Smooth muscle cell of the brain vasculature (primary cell): Measurements from ENCODE around the gene PLIN5.
"Not testable (repeated sequence)": the region's sequence is repeated elsewhere in the genome, so short reads cannot be mapped to it uniquely, and the experiment has no call there.

ENCODE experiments used
- DNase-seq: peaks from one replicate; pipeline ENCODE4 v3.0.0-alpha.2; 2012; ENCODE audit warnings: low read depth, low spot score

The PLIN5 gene

DNA sequence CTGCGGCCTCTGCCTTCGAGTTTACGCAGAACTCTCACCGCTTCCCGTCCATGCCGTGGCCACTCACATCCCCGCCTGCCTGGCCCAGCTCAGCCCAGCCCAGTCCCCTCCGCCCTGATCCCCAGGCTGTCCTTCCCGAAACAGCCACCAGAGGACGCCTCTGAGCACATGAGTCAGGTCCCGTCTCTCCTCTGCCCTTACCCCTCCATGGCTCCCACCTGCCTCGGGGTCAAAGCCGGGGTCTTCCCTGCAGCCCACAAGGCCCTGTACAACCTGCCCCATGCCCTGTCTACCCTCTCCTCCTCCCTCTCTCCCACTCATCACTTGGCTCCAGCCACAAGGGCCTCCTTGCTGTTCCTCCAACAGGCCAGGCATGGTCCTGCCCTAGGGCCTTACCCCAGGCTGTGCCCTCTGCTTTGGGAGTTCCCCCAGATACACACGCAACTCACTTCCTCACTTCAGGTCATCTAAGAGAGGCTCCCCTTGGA, 32.6 kb upstream of the PLIN5 start:
- DNase-seq: no peak

DNA sequence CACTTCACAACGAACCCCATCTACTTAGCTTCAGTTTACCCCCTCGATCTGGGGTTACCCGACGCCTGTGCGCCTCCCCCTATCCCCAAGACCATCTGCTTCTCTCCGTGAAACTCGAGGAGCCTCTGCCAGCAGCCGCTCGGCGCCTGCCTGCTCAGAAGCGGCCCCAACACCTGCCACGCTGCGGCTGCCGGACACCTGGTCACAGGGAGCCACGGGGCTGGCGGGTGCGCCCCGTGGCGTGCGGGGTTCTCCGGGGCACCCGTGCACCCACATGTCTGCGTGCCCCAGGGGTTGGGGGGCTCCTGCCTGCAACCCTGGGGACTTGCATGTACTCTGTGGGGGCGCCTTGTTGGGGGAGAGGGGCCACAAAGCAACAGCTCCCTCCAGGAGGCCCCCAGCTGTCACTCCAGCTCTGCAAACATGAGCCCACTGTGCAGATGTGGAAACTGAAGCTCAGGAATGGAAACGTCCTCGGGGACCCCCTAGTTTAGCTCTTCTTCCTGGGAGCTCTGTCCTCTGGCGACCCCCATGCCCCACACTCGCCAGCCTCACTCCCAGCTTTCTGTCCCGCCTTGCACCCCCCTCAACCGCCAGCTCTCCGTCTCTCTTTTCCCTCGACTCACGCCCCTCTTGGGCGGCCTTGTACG, 31.5 kb upstream of the PLIN5 start:
- no peak for DNase-seq

DNA sequence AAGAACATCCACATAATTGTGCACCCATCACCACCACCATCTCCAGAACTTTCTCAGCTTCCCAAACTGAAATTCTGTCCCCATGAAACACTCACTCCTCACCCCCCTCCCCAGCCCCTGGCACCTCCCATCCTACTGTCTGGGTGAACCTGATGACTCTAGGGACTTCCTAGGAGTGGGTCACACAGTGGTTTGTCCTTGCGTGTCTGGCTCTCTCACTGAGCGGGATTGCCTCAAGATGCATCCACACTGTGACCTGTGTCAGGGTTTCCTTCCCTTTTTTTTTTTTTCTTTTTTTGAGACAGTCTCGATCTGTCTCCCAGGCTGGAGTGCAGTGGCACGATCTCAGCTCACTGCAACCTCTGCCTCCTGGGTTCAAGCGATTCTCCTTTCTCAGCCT, 28.5 kb upstream of the PLIN5 start:
- DNase-seq: not testable (repeated sequence)

DNA sequence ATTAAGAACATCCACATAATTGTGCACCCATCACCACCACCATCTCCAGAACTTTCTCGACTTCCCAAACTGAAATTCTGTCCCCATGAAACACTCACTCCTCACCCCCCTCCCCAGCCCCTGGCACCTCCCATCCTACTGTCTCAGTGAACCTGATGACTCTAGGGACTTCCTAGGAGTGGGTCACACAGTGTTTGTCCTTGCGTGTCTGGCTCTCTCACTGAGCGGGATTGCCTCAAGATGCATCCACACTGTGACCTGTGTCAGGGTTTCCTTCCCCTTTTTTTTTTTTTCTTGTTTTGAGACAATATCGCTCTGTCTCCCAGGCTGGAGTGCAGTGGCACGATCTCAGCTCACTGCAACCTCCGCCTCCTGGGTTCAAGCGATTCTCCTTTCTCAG, 27.1 kb upstream of the PLIN5 start:
- DNase-seq: not testable (repeated sequence)

DNA sequence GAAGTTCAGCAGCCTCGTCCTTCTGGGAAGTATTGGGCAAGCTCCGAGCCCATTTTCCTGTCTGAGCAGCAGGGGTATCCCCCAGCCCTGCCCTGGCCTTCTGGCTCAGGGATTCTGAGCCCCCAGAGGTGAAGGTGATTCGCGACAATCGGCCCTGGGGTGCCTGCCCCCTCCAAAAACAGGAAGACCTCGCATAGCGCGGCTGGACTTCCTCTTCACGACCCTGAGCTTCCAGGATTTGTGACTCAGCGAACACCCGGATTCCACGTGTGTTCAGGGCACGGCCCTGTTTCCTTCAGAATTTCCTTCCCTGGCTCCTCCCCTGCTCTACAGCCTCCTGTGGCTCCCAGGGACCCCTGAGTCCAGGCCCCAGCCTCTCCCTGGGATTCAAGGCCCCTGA, 24.5 kb upstream of the PLIN5 start, which contains the start of gene SEMA6B:
TSS of gene SEMA6B (minus strand) at position 116 of the 400 bp plus-strand sequence. CDS start 1,227 bp downstream, outside the sequence.
- no peak for DNase-seq

DNA sequence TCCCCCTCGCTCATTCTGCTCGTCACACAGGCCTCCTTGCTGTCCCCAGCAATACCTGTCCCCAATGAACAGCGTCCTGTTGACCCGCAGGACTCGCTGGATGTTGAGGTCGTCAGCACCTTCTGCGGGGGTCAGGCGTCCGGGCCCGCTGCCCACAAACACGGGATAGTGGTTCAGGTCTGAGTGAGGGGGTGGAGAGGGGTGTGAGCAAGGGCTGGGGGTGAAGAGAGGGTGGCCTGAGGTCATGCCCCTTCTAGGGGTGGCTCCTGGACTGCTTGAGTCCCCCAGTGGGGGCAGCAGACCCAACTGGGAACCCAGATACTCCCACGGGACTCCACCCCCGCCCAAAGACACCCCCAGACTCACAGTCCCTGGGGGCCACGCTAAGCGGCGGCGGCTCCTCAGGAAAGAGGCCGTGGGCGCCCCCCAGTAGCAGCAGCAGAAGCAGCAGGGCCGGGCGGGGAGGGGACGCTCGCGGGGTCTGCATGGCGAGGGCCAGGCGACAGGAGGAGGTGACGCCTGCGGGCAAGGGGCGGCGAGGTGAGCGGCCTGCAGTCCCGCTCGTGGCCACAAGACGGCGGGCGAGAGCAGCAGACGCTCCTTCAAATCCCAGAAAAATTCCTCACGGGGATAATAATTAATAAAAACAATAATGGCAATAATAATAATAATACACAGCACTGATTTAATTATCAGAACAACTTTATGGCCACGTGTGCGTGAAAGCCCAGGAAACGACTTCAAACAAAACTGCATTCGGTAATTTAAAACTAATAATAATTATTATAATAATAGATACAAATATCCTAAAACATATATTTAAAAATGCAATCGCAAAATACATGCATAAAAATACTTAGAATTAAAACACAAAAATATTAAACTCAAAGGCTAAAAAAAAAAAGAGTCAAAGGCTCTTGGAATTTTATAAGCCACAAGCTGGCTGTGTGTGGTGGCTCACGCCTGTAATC, 23.2 kb upstream of the PLIN5 start:
- no peak for DNase-seq

DNA sequence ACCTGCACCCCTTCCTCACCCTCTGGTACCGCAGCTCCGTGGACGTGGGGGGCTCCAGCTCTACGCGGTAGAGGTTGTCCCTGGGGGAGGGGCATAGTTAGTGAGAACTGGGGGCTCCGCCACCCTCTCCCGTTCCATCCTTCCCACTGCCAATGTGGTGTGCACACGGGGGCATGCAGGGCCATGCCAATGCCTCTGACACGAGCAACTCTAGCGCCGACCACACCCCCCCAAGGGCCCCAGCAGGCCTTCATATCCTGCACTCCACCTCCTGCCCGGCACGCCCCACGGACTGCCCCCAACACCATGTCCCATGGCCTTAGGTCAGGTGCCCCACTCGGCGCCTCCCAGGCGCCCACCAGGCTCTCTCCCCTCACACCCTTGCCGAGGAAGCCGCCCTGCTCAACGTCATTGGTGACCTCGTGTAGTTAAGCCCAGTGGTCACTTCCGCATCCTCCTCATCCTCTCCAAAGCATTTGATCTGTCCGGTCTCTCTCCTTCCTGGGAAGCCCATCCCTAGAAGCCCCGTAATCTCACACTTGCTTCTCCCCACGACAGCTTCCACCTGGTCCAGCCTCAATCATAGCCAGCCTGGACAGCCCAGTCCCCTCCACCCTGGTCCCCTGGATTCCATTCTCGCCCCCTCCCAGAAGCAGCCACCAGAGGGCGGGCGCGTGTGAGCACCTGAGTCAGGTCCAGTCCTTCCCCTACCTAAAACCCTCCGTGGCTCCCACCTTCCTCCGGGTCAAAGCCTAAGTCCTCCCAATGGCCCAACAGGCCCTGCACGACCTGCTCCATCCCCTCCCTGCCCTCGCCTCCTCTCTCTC, 22.3 kb upstream of the PLIN5 start:
- DNase-seq: no peak

DNA sequence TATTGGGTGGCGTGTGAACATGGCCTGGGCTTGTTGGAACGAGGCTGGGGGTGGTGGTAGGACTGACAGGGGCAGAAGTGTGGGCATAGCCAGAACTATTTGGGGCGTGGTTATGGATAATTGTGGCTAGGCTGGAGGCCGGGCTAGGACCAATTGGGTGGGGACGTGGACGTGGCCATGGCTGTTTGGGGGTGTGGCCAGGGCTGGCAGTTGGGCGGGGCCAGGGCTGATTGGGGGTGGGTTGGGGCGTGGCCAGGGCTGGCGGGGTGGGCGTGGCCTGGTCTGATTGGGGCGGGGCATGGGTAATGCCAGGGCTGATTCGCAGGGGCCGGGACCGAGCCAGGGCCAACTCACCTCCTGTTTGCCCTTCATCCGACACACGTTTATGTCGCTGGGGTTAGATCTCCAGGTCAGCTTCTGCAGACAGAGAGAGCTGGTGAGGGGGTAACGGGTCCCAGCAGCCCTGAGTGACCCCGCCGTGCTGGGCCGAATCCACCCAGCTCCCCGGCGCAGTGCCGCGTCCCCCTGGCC, 21.6 kb upstream of the PLIN5 start:
- DNase-seq: no peak

DNA sequence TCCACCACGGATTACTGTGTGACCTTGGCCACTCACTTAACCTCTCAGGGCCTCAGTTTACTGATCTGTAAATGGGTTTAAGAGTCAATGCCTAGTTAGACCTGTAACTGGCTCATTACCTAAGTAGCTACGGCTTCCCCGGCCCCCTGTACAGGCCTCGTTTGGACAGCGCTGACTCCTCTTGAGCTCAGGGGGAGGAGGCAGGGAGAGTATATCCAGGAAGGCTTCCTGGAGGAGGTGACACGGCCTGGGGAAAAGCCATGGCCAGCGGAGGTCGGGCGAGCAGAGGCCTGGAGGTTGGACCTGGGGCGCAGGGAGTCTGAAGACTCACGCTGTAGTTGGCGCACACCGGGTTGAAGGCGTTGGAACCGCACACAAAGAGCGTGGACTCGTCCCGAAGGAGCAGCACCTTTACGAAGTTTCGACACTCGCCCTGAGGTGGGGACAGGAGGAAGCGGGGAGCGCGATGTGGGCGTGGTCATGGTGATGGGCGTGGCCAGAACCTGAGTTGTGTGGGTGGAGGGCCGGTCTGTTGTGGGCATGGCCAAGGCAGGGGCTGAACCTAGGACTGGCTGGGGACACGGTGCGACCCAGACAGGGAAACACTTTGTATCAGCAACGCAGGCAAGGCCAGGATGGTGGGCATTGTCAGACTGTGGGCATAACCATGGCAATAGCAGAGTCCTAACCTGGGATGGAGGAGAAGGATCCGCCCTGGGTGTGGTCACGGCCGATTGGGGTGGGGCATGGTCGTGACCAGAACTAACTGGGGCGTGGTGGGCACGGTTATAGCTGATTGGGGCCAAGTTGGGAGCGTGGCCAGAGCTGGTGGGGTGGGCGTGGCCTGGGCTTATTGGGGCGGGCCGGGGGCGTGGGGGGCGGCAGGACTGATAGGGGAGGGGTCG, 20.9 kb upstream of the PLIN5 start:
- DNase-seq: no peak

DNA sequence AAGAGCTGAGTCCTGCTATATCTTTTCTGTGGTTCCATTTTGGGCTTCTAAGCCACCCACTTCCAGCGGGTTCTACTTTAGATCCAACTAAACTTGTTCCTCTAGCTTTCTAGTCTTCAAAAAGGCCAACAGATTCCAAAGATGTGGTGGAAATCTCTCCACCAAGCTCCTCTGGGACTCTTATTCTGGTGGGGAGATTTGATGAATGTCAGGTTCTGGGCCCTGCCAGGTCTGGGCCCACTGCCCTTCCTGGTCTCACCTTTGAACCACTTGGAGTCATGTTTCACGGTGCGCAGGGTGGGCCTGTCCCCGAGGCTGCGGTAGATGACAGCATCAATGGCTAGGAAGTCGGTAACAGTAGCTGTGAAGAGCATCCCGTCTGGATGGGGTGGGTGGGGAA, 19.7 kb upstream of the PLIN5 start:
- no peak for DNase-seq

DNA sequence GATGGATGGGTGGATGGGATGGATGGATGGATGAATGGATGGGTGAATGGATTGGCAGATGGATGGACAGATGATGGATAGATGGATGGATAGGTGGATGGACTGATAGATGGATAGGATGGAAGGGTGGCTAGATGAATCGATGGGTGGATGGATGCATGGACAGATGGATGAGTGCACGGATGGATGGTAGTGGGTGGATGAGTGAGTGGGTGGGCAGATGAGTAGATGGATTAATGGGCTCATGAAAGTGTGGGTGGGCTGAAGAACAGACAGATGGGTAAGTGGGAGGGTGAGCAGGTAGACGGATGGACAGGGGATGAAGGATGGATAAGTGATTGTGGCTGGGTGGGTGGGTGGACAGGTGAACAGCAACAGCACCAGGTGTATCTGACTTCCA, 18.8 kb upstream of the PLIN5 start:
- no peak for DNase-seq

DNA sequence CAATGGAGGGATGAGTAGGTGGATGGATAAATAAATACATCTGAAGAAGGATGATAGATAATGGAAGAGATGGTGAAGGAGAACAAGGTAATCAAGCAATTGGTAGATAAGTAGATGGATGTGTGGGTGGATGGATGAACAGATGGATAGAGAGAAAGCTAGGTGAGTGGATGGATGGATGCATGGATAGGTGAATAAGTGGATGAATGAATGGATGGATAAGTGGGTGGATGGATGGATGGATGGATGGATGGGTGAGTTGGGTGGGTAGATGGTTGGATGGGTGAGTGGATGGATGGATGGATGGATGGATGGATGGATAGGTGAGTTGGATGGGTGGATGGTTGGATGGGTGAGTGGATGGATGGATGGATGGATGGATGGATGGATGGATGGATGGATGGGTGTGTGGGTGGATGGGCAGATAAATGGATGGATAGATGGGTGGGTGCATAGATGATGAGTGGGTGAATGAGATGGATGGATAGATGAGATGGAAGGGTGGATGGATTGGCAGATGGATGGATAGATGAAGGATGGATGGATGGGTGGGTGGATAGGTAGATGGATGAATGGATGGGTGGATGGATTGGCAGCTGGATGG, 18.2 kb upstream of the PLIN5 start:
- DNase-seq: no peak

DNA sequence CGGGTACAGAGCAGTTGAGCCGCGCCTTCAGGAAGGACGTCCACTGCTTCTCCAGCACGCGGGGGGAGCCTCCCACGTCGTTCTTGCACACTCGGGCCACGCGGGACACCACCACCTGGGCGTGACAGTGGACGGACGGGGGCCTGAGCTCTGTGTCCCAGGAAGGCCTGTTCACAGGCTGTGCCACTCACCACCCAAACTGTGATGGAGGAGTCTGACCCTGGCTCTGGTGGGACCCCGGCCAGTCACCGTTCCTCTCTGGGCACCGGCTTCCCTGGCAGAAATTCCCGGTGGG, 17.4 kb upstream of the PLIN5 start:
- no peak for DNase-seq

DNA sequence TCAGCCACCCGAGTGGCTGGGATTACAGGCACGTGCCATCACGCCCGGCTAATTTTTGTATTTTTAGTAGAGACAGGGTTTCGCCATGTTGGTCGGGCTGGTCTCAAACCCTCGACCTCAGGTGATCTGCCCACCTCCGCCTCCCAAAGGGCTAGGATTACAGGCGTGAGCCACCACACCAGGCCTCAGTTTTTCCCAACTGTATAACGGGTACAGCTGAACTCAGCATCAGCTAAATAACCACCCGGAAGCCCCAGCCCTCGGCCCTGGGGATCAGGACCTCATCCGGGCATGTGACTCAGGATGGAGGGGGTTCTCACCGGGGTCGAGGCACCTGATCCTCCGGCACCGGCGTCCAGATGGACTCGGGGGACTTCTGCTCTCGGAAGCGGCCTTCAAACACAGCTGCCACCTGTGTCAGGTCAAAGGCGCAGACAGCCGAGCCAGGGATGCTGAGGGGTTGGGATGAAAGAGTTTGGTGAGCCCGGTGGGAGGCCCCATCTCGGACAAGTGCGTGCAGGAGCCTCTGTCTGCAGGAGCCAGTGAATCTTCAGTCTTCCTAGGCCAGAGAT, 15.5 kb upstream of the PLIN5 start:
- no peak for DNase-seq

DNA sequence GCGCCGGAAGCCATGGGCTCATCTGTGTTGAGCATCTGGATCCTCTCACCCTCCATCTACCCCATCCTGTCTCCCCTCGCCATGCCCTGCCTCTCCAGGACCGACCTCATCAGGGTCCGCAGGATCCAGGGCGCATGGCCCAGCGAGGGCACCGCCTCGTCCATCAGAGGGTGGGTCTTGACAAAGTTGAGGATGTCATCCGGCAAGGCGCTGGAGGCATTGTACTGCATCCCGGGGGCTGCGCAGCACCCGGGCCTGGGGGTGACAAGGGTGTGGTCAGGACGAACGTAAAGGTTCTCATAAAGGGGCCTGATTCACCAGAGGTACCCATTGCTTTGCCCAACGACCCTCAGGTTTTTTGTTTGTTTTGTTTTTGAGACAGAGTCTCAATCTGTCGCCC, 15.0 kb upstream of the PLIN5 start:
- DNase-seq: no peak

DNA sequence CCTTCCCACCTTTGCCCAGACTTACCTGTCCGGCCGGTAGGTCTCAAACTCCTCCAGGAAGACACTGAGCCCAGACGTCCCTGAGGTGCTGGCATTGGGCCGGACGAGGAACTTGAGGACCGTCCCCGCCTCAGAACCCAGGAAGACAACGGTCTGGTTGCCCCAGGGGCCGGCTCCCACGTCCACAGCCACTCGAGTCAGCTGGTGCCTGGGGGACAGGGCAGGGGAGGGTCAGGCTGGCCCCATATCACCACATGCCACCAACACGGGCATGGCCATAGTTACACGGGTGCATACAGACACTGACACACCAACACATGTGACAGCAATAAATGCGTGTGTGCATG, 13.2 kb upstream of the PLIN5 start:
- no peak for DNase-seq

DNA sequence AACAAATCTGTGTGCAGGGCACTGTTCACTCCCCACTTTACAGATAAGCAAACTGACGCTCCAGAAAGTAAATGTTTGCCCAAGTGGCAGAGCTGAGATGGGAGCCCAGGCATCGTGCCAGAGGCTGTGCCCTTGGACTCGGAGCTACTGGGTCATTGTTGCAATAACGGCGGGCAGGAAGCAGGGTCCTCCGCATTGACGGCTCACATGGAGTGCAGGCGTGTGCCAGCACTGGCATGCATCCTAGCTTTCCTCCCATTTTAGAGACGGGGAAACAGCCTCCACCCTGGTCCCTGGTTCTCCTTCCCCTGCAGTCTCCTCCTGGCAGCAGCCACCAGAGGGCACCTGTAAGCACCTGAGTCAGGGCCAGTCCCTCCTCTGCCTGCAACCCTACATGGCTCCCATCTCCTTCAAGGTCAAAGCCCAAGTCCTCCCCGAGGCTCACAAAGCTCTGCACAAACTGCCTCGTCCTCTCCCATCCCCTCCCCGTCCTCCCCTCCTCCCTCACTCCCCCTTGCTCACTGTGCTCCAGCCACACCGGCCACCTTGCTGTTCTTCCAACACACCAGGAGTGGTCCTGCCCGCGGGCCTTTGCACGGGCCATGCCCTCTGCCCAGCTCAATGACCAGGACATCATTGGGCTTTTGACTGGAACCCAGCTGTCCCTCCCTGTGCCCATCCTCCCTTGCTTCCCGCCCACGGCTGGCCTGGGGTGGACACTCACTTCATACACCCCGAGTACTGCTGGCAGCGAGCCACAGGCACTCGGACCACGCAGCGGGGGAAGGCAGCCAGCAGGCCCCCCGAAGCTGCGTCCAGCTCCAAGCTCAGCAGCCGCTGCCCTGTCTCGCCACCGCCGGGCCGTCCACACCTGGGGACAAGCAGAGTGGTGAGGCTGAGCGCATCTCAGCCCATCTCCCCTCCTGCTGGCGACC, 12.5 kb upstream of the PLIN5 start:
- no peak for DNase-seq

DNA sequence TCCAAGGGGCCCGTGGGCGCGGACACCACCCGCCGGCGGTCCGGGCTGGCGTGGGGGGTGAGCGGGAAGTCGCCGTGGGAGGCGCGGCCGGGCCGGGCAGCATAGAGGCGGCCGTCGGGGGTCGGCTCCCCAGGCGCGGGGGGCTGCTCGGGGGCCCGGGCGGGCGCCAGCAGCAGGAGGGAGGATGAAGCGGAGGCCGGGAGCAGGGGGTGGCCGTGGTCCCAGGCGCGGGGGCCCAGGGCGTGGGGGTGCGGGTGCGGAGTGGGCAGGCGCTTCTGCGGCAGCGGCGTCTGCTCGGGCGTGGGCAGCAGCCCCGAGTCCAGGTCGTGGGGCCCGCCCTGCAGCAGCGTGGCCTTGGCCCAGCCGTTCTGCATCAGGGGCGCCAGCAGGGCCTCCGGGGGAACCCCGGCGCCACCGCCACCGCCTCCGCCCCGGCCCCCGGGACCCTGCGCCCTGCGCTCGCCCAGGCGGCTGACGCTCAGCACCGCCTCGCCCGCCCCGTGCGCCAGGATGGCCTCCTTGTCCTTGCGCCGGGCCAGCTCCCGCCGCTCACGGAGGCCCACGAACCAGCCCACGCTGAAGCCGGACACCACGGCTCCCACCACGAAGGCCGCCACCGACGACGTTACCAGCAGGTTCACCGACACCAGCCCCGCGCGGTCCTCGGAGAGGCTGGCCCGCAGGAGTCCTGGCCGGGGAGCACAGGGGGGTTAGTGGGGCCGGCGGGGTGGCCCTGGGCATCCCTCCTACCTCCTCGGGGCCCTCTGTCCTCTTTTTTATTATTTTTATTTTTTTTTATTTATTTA, 9.0 kb upstream of the PLIN5 start:
- no peak for DNase-seq
